Tibial artery (tissue), 4 donors: ENCODE measurements around the gene SNX9.

Experiments
- DNase-seq, 2 donors: peaks; one replicate each; pipeline ENCODE4 v3.0.0-alpha.2; 2019
- H3K27ac ChIP-seq, 2 donors: fragments of 200-600 bp; sonication (generic) in 1 of 2; 1 replicate in 1 of 2; 2 replicates in 1 of 2; pipeline ENCODE4 v1.5.1; 2018 to 2019; ENCODE audit warnings: mild to moderate bottlenecking in 1 of 2
- H3K27me3 ChIP-seq, 2 donors: fragments of 200-600 bp; sonication (generic) in 1 of 2; one replicate each; pipeline versions ENCODE4 v1.5.1 to v1.6.0; 2016 to 2019
- H3K36me3 ChIP-seq, 3 donors: fragments of 200-600 bp; sonication (generic) in 2 of 3; one replicate each; pipeline ENCODE4 v1.5.1; 2016 to 2019; ENCODE audit warnings: mild to moderate bottlenecking in 2 of 3
- H3K4me1 ChIP-seq, 4 donors: fragments of 200-600 bp; sonication (generic) in 2 of 4; 1 replicate in 3 of 4; 2 replicates in 1 of 4; pipeline ENCODE4 v1.5.1; 2016 to 2019
- H3K4me3 ChIP-seq, 2 donors: fragments of 200-600 bp; sonication (generic) in 1 of 2; 1 replicate in 1 of 2; 2 replicates in 1 of 2; pipeline ENCODE4 v1.5.1; 2018 to 2019; ENCODE audit warnings: mild to moderate bottlenecking in 2 of 2
- H3K9me3 ChIP-seq, 3 donors: fragments of 200-600 bp; sonication (generic) in 1 of 3; one replicate each; pipeline ENCODE4 v1.5.1; 2016 to 2019
- intact Hi-C: fragments of 100-400 bp; cut with DNase I; formaldehyde crosslinking; loops from one replicate; pipeline ENCODE4 v1.15.0; 2023; ENCODE audit warnings: low total_unique reads
- TF ChIP-seq, protein P1 (sequence below), 2 experiments: fragments of 200-600 bp in 1 of 2; fragments of 450-650 bp in 1 of 2; IDR thresholded peaks; one replicate each; pipeline ENCODE4 v1.5.1; 2017 to 2019; ENCODE audit warnings: antibody characterized with exemption in 2 of 2, mild to moderate bottlenecking in 1 of 2, moderate library complexity in 1 of 2

SNX9 gene

DNA sequence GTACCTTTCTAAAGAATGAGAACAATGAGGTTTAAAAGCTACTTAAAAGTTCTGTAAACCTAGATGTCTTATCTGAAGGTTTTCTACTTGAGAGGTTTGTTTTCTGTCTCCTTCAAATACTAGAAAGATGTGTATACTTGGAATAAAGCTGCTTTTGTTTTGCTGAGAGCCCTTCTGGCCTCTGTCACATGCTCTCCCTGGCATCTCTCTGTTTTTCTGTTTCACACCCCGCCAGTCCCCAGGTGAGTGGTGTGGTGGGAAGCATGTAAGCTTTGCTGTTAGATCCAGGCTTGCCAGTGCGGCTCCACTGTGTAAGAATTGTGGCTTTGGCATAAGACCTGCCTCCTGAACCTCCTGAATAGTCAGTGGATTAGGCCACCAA is 56.8 kb downstream of the SNX9 start:
- intact Hi-C loops, result no loop called here
- H3K27me3 ChIP-seq, result no peaks in the 10 kb centered on the region
- no peak overlapping the region for H3K4me3 ChIP-seq
- no peaks in the 10 kb centered on the region for H3K9me3 ChIP-seq
- no peaks in the 10 kb centered on the region for H3K4me1 ChIP-seq
- TF ChIP-seq, protein P1, sequence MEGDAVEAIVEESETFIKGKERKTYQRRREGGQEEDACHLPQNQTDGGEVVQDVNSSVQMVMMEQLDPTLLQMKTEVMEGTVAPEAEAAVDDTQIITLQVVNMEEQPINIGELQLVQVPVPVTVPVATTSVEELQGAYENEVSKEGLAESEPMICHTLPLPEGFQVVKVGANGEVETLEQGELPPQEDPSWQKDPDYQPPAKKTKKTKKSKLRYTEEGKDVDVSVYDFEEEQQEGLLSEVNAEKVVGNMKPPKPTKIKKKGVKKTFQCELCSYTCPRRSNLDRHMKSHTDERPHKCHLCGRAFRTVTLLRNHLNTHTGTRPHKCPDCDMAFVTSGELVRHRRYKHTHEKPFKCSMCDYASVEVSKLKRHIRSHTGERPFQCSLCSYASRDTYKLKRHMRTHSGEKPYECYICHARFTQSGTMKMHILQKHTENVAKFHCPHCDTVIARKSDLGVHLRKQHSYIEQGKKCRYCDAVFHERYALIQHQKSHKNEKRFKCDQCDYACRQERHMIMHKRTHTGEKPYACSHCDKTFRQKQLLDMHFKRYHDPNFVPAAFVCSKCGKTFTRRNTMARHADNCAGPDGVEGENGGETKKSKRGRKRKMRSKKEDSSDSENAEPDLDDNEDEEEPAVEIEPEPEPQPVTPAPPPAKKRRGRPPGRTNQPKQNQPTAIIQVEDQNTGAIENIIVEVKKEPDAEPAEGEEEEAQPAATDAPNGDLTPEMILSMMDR (IDR thresholded peaks at IDR 0.05), result no peak
- peaks cover 26 to 30% (median 30%) of the 10 kb centered on the region in 3 donors for H3K36me3 ChIP-seq
- no peak overlapping the region for H3K27ac ChIP-seq
- no peak for DNase-seq

DNA sequence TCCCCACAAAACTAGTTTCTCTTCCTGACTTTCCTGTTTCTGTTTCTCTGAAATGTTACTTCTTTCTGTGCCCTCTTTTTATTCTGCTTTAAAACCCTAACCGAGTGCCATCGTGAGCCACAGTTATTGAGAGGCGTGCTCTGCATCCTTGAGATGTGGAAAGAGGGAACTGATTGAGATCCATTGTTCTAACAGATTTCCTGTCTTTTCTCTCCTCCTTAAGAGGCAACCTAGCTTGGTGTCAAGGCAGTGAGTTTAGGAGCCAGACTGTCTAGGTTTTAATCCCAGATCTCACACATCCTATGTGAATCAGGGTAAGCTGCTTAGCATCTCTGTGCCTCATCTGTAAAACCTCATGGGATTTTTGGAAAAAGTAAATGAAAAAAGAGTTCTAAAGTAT is 57.5 kb downstream of the SNX9 start:
- H3K27me3 ChIP-seq, result no peaks in the 10 kb centered on the region
- no peaks in the 10 kb centered on the region for H3K9me3 ChIP-seq
- no peak overlapping the region for H3K4me3 ChIP-seq
- no peak overlapping the region for H3K27ac ChIP-seq
- H3K36me3 ChIP-seq, result peaks cover 22 to 25% (median 23%) of the 10 kb centered on the region in 3 donors
- TF ChIP-seq, protein P1 (IDR thresholded peaks at IDR 0.05), result no peak
- no peaks in the 10 kb centered on the region for H3K4me1 ChIP-seq
- intact Hi-C loops, result no loop called here
- DNase-seq, result no peak

DNA sequence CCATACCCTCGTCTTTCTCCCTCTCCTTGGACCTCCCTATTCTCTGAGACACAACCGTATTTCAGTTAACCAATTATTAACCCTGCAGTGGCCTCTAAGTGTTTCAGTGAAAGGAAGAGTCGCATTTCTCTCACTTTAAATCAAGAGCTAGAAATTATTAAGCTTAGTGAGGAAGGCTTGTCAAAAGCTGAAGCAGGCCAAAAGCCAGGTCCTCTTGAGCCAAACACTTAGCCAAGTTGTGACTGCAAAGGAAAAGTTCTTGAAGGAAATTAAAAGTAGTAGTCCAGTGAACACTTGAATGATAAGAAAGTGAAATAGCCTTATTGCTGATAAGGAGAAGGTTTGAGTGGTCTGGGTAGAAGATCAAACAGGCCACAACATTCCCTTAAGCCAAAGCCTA is 58.3 kb downstream of the SNX9 start:
- Histone ChIP-seq H3K9me3 (no peaks in the 10 kb centered on the region), H3K27me3 (no peaks in the 10 kb centered on the region), H3K4me1 (no peaks in the 10 kb centered on the region), H3K36me3 (peaks cover 15 to 20% (median 17%) of the 10 kb centered on the region in 3 donors), H3K27ac (no peak overlapping the region), H3K4me3 (no peak overlapping the region)
- no peak for DNase-seq
- intact Hi-C loops, result no loop called here
- TF ChIP-seq, protein P1 (IDR thresholded peaks at IDR 0.05), result no peak

DNA sequence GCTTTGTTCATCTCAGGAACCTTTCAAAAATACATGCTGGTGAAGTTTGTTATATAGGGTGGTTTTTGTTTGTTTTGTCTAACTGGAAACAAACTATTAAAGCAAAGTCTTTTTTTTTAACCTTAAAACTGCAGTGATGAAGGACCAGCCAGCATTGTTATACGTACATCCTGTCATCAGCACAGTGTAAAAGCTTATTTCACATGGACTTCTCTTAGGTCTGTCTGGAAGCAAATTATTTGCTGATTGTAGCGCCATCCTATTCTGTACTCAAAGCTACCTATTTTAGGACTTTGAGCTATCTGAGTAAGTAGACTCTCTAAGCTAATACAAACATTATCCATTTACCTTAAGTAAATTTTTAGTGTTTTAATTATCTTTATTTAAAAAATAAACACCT is 61.7 kb downstream of the SNX9 start:
- no peak for DNase-seq
- H3K27ac ChIP-seq, result no peak overlapping the region

DNA sequence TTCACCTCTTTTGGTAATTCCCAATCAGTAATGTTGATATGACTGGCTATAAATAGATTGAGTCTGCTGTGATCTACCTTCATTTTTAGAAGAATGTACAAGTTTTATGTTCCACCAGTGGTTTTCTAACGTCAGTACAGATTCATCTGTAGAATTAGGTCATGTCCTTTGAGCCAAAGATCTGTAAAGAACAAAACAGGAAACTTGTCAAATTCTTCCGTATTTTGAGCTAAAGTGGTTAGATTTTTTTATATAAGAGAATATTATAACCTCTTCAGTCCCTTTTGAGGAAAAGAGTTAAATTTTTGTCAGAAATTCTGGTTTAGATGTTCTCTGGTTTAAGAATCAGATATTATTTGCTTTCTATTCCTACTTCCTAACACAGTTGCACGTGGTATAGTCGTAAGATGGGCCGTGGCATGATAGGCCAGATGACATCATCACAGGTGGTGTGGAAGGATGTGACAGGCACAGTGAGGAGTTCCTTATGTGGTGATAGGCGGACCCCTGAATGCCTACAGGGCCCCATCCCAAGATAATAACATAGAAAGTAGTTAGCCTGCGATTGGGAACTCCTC is 62.3 kb downstream of the SNX9 start:
- no peak overlapping the region for H3K27ac ChIP-seq
- no peaks in the 10 kb centered on the region for H3K9me3 ChIP-seq
- H3K4me1 ChIP-seq, result no peaks in the 10 kb centered on the region
- H3K36me3 ChIP-seq, result peaks cover 16 to 26% (median 25%) of the 10 kb centered on the region in 3 donors
- no peak for DNase-seq
- H3K27me3 ChIP-seq, result no peaks in the 10 kb centered on the region
- intact Hi-C loops, result no loop called here
- no peak overlapping the region for H3K4me3 ChIP-seq
- TF ChIP-seq, protein P1 (IDR thresholded peaks at IDR 0.05), result no peak

More for the DNA sequence above, 61.7 kb downstream of the SNX9 start:
- intact Hi-C loops, result no loop called here
- peaks cover 16 to 26% (median 25%) of the 10 kb centered on the region in 3 donors for H3K36me3 ChIP-seq
- H3K27me3 ChIP-seq, result no peaks in the 10 kb centered on the region
- no peaks in the 10 kb centered on the region for H3K9me3 ChIP-seq
- no peak overlapping the region for H3K4me3 ChIP-seq
- TF ChIP-seq, protein P1 (IDR thresholded peaks at IDR 0.05), result no peak
- H3K4me1 ChIP-seq, result no peaks in the 10 kb centered on the region

DNA sequence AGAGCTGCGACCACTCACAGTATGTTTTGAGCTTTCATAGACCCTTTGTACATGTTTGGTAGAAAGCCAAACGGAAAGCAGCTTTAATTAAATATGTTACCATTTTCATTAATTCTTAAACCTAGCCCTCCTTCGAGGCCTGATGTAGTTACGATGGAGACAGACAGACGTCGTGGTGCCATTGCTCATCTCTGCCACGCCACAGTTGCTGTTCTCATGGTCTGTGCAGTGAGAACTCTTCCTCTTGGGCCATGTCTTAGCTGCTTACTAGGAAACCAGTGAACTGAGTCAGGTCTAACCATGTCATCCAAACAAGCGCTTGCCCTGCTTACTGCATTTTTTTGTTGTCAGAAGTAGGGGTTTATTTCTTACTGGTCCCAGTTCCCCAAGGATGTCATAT is 62.8 kb downstream of the SNX9 start:
- no peak overlapping the region for H3K27ac ChIP-seq
- H3K36me3 ChIP-seq, result peaks cover 16 to 26% (median 25%) of the 10 kb centered on the region in 3 donors
- no peak overlapping the region for H3K4me3 ChIP-seq
- no peaks in the 10 kb centered on the region for H3K27me3 ChIP-seq
- DNase-seq, result no peak
- no peaks in the 10 kb centered on the region for H3K9me3 ChIP-seq
- H3K4me1 ChIP-seq, result no peaks in the 10 kb centered on the region
- TF ChIP-seq, protein P1 (IDR thresholded peaks at IDR 0.05), result no peak
- intact Hi-C loops, result no loop called here
